ENCODE results near the gene TBC1D8. TPM values are rescaled to one million over a fixed set of nuclear protein-coding genes. Genes with fewer than 3 reads are reported as not detected.

Gene TBC1D8
- total and polyA plus RNA-seq, 2 experiments from 2014 or later, result 18.0 to 36.9 TPM

GRCh38 chr2:101179982-101180381, 28.8 kb upstream of the TBC1D8 start:
- Histone ChIP-seq H3K27me3 (ENCODE audit: insufficient read depth) (no peaks in the 10 kb centered on the region), H3K27ac (ENCODE audit: low read depth) (no peak overlapping the region), H2AFZ (no peak overlapping the region), H3F3A (replicated peaks; ENCODE audit: low read depth) (no peaks in the 10 kb centered on the region), H3K9me2 (ENCODE audit: insufficient read depth) (peaks cover 7% of the 10 kb centered on the region), H4K20me1 (replicated peaks; ENCODE audit: insufficient read depth) (no peaks in the 10 kb centered on the region), H3K4me1 (ENCODE audit: insufficient read depth) (0 out of 2 replicates have a peak, but pooled peaks cover 5% of the 10 kb centered on the region), H3K79me2 (replicated peaks; ENCODE audit: insufficient read depth) (no peaks in the 10 kb centered on the region), H3K36me3 (ENCODE audit: insufficient read depth) (no peaks in the 10 kb centered on the region), H3K4me2 (no peak overlapping the region), H3K4me3 (no peak overlapping the region)
- Mint-ChIP-seq H3K27ac (no peak overlapping the region), H3K36me3 (ENCODE audit: low read depth) (no peaks in the 10 kb centered on the region; the same call in 2 of the 3 replicates), H3K4me3 (no peak overlapping the region), H3K9me3 (peaks cover 4% of the 10 kb centered on the region; the same call in 2 of the 3 replicates), H3K27me3 (ENCODE audit: insufficient read depth, low read depth, poor library complexity) (peaks cover 3% of the 10 kb centered on the region), H3K4me1 (peaks cover 2% of the 10 kb centered on the region; the same call in 2 of the 3 replicates)
- no peak for TF ChIP-seq ZNF331 (CRISPR knock-in tag; IDR thresholded peaks at IDR 0.05; ENCODE audit: low read depth)
- no peak for TF ChIP-seq ZNF114 (CRISPR knock-in tag; IDR thresholded peaks at IDR 0.05)
- no peak for TF ChIP-seq ETS1 (IDR thresholded peaks at IDR 0.05)
- no peak for TF ChIP-seq CTCF (conservative IDR thresholded peaks at IDR 0.05; ENCODE audit: low read depth in 2 of 2)
- TF ChIP-seq REST (IDR thresholded peaks at IDR 0.05; ENCODE audit: unreplicated experiment), result no peak
- TF ChIP-seq EZH2phosphoT487 (IDR thresholded peaks at IDR 0.05; ENCODE audit: unreplicated experiment), result no peak
- TF ChIP-seq POLR2AphosphoS5 (IDR thresholded peaks at IDR 0.05; ENCODE audit: low read depth), result no peak
- TF ChIP-seq STAT1 (IDR thresholded peaks at IDR 0.05; ENCODE audit: unreplicated experiment), result no peak
- TF ChIP-seq NANOG (IDR thresholded peaks at IDR 0.05; ENCODE audit: borderline replicate concordance), result no peak
- TF ChIP-seq EZH2 (IDR thresholded peaks at IDR 0.05; ENCODE audit: low read depth, unreplicated experiment), result no peak
- no peak for TF ChIP-seq JUNB (IDR thresholded peaks at IDR 0.05; ENCODE audit: unreplicated experiment)
- TF ChIP-seq ZNF462 (CRISPR knock-in tag; IDR thresholded peaks at IDR 0.05), result no peak
- no peak for DNase-seq (ENCODE audit: low spot score)
- no peak for ATAC-seq

Measured in GM23338 (cell line).